ENCODE measurements around the gene GCFC2. TPM values are rescaled to one million over a fixed set of nuclear protein-coding genes. Genes with fewer than 3 reads are reported as not detected.
A peak's percentile ranks its signal among the peaks of the same experiment; 100 is the strongest.

The GCFC2 gene
- total RNA-seq, 1 experiment from 2014 or later, result 22.5 TPM

- POLR2A ChIA-PET, result no interaction called here
- BruUV-seq (replicated peaks), result no TSS peak
- TF ChIP-seq CTCF (IDR thresholded peaks at IDR 0.05; ENCODE audit: insufficient read depth in 1 of 2, low read depth in 1 of 2, low read length in 1 of 2, severe bottlenecking in 1 of 2, unreplicated experiment in 1 of 2), result no peak
- Mint-ChIP-seq H3K36me3 (ENCODE audit: insufficient read depth, unreplicated experiment) (peaks cover 21% of the 10 kb centered on the region), H3K27ac (ENCODE audit: unreplicated experiment) (no peak overlapping the region), H3K4me1 (ENCODE audit: low read depth, unreplicated experiment) (peaks cover 6% of the 10 kb centered on the region), H3K9me3 (ENCODE audit: unreplicated experiment) (no peaks in the 10 kb centered on the region), H3K4me3 (ENCODE audit: unreplicated experiment) (peak overlapping the region; percentile 76), H3K27me3 (ENCODE audit: insufficient read depth, unreplicated experiment) (no peaks in the 10 kb centered on the region)
- Histone ChIP-seq H3K27me3 (replicated peaks; ENCODE audit: control insufficient read depth, insufficient read depth, low read length) (no peaks in the 10 kb centered on the region), H3K4me3 (ENCODE audit: low read depth, low read length) (no peak overlapping the region), H3K9me3 (no peaks in the 10 kb centered on the region), H3K4me1 (peaks cover 4% of the 10 kb centered on the region; the same call in 1 of the 2 replicates), H3K36me3 (ENCODE audit: control insufficient read depth, insufficient read depth, low read length) (peaks cover 1% of the 10 kb centered on the region; the same call in 1 of the 2 replicates)
- intact Hi-C loops (cut with micrococcal nuclease; ENCODE audit: unreplicated experiment), result loop anchor here (2.0 kb wide), 1 partner anchor 65 kb away; the partner anchor contains the start of gene GCFC2
- no peak for DNase-seq
- CTCF ChIA-PET, result interaction anchor here (0.6 kb wide), 1 partner anchor 944 kb away, joined by 4 read pairs; no protein-coding TSS in a partner anchor
Measured at GRCh38 chr2:75645643-75646042, 65.1 kb downstream of the GCFC2 start.

- intact Hi-C loops (cut with micrococcal nuclease; ENCODE audit: unreplicated experiment), result no loop called here
- H3K27me3 ChIP-seq (replicated peaks; ENCODE audit: control insufficient read depth, insufficient read depth, low read length), result no peaks in the 10 kb centered on the region
- Mint-ChIP-seq H3K36me3 (ENCODE audit: insufficient read depth, unreplicated experiment) (peaks cover 8% of the 10 kb centered on the region), H3K27ac (ENCODE audit: unreplicated experiment) (no peak overlapping the region), H3K4me3 (ENCODE audit: unreplicated experiment) (no peak overlapping the region), H3K9me3 (ENCODE audit: unreplicated experiment) (no peaks in the 10 kb centered on the region), H3K4me1 (ENCODE audit: low read depth, unreplicated experiment) (peaks cover 6% of the 10 kb centered on the region), H3K27me3 (ENCODE audit: insufficient read depth, unreplicated experiment) (peaks cover 4% of the 10 kb centered on the region)
- H3K36me3 ChIP-seq (ENCODE audit: control insufficient read depth, insufficient read depth, low read length), result no peaks in the 10 kb centered on the region
- POLR2A ChIA-PET, result no interaction called here
- no peak overlapping the region for H3K4me3 ChIP-seq (ENCODE audit: low read depth, low read length)
- CTCF ChIA-PET, result no interaction called here
- no peak for DNase-seq
- H3K9me3 ChIP-seq, result no peaks in the 10 kb centered on the region
- TF ChIP-seq CTCF (IDR thresholded peaks at IDR 0.05; ENCODE audit: insufficient read depth in 1 of 2, low read depth in 1 of 2, low read length in 1 of 2, severe bottlenecking in 1 of 2, unreplicated experiment in 1 of 2), result no peak
- peaks cover 4% of the 10 kb centered on the region; the same call in 1 of the 2 replicates for H3K4me1 ChIP-seq
- no TSS peak for BruUV-seq (replicated peaks)
Measured at GRCh38 chr2:75643980-75644379, 66.7 kb downstream of the GCFC2 start.

- peaks cover 6% of the 10 kb centered on the region for H3K4me1 Mint-ChIP-seq (ENCODE audit: low read depth, unreplicated experiment)
- POLR2A ChIA-PET, result no interaction called here
- H3K36me3 ChIP-seq (ENCODE audit: control insufficient read depth, insufficient read depth, low read length), result no peaks in the 10 kb centered on the region
- H3K27ac Mint-ChIP-seq (ENCODE audit: unreplicated experiment), result no peak overlapping the region
- no peaks in the 10 kb centered on the region for H3K36me3 Mint-ChIP-seq (ENCODE audit: insufficient read depth, unreplicated experiment)
- H3K4me3 Mint-ChIP-seq (ENCODE audit: unreplicated experiment), result no peak overlapping the region
- TF ChIP-seq CTCF (IDR thresholded peaks at IDR 0.05; ENCODE audit: insufficient read depth in 1 of 2, low read depth in 1 of 2, low read length in 1 of 2, severe bottlenecking in 1 of 2, unreplicated experiment in 1 of 2), result no peak
- H3K27me3 ChIP-seq (replicated peaks; ENCODE audit: control insufficient read depth, insufficient read depth, low read length), result no peaks in the 10 kb centered on the region
- no peaks in the 10 kb centered on the region for H3K4me1 ChIP-seq
- H3K27me3 Mint-ChIP-seq (ENCODE audit: insufficient read depth, unreplicated experiment), result peaks cover 12% of the 10 kb centered on the region
- no peaks in the 10 kb centered on the region for H3K9me3 Mint-ChIP-seq (ENCODE audit: unreplicated experiment)
- no peaks in the 10 kb centered on the region for H3K9me3 ChIP-seq
- intact Hi-C loops (cut with micrococcal nuclease; ENCODE audit: unreplicated experiment), result no loop called here
- DNase-seq, result no peak
- no peak overlapping the region for H3K4me3 ChIP-seq (ENCODE audit: low read depth, low read length)
- CTCF ChIA-PET, result interaction anchor here (0.7 to 1.6 kb wide), 3 partner anchors 14 to 69 kb away, joined by 3 to 7 read pairs (median 4); partner anchors contain the start of gene GCFC2
- BruUV-seq (replicated peaks), result no TSS peak
Measured at GRCh38 chr2:75641587-75641986, 69.1 kb downstream of the GCFC2 start.
